ENCODE results near the gene SCFD2.

GRCh38 chr4:53055716-53056403 lies 310.0 kb downstream of the SCFD2 start:
- TF ChIP-seq SPI1 (IDR thresholded peaks at IDR 0.05; ENCODE audit: borderline replicate concordance, low read depth): no peak
- TF ChIP-seq POLR2AphosphoS5 (IDR thresholded peaks at IDR 0.05; ENCODE audit: low read depth): no peak
- TF ChIP-seq GABPA (IDR thresholded peaks at IDR 0.05; ENCODE audit: low read depth): no peak
- no peak for TF ChIP-seq CTCF (IDR thresholded peaks at IDR 0.05; ENCODE audit: insufficient read depth, low read length)
- no peak for TF ChIP-seq REST (IDR thresholded peaks at IDR 0.05; ENCODE audit: insufficient replicate concordance, low read depth)

All from HL-60 (cell line).